NCI-H2227 treated with DMSO at 0.1 percent for 48 hours (cell line): ENCODE data around the gene CLDN22.

Experiments used
- DNase-seq: peaks from one replicate; lab custom pipeline; 2025; lab: John Stamatoyannopoulos, UW

The CLDN22 gene

DNA sequence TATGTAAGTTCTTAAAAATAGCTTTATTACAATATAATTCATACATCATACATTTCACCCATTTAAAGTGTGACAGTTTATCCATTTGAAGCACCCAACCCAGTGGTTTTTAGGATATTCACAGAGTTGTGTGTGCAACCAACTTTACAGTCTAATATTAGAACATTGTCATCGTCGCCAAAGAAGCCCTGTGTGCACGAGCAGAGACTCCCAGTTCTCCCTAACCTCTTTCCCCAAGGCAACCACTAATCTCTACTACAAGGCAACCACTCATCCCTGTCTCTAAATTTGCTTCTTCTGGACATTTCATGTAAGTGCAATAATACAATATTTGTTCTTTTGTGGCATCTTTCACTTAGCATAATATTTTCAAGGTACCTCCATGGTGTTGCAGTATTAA lies 47.7 kb downstream of the CLDN22 start:
- no peak for DNase-seq

DNA sequence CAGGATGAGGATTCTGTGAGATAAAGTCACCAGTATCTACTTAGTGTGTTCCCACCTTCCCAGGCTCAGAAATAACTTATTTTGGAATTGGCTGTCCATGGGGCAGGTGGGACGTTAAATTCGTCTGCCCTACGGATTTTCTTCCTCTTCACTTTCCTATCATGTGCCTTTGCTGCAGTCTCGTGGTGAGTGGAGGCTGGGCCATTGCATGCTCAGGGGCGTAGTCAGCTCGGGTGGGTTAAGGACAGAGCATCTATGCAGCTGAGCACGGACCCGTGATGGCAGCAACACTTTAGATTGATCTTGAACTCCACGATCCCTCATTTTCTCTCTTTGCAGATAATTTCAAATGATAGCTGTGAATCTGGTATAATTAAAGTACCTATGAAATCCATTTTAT lies 51.5 kb downstream of the CLDN22 start:
- no peak for DNase-seq
